Daoy (cell line): ENCODE measurements around the gene TTL. TPM values are rescaled to one million over a fixed set of nuclear protein-coding genes. Genes with fewer than 3 reads are reported as not detected.
A peak's percentile ranks its signal among the peaks of the same experiment; 100 is the strongest.
"Not testable (repeated sequence)": the region's sequence is repeated elsewhere in the genome, so short reads cannot be mapped to it uniquely, and the experiment has no call there.

Experiments
- DNase-seq: peaks from one replicate; pipeline ENCODE4 v3.0.0-alpha.2; 2015; ENCODE audit warnings: low read depth
- total RNA-seq: library from RNA; depleted of rRNA; stranded (reverse); fragments of >200 nt; shearing (Covaris generic); gene quantifications from 2 replicates; pipeline ENCODE4 v1.2.3, GENCODE V29; 2014

TTL gene
- total RNA-seq, 1 experiment from 2014 or later: 34.2 TPM

DNA sequence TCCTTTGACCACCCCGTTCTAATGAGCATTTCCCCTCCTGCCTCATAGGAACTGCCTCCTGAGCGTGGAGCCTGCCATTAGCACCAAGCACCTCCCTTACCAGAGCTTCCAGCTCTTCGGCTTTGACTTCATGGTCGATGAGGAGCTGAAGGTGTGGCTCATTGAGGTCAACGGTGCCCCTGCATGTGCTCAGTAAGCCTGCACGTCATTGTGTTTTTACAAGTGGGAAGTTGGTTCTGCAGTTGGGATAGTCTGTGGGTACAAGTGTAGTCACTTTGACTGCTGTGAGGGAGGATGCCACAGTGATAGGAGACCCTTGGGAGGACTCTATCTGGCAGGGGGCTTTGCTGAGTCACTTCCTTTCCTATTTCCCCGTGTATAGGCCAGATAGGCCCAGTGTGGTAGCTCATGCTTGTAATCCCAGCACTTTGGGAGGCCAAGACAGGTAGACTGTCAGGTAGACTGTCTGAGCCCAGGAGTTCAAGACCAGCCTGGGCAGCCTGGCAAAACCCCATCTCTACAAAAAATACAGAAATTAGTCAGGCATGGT, 38.4 kb downstream of the TTL start:
- no peak for DNase-seq

DNA sequence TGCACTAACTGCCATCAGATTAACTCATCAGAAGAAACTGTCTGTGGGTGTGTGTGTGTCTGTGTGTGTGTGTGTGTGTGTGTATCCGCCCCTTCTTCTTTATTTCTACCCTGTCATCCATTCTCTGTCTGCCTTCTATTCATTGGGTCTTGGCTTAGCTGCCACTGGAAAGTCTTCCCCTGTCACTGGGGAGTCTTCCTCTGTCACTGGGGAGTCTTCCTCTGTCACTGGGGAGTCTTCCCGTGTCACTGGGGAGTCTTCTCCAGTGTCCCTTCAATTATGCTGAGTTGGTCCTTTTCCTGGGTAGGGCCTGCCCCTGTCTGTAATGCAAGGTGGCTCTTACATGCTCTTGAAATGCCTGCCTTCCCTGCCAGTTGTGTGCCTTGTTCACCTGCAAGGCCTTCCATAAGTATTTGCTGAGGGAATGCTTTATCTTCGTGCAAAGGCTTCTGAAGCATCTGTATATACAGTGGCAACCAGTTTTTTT, 41.4 kb downstream of the TTL start:
- no peak for DNase-seq

DNA sequence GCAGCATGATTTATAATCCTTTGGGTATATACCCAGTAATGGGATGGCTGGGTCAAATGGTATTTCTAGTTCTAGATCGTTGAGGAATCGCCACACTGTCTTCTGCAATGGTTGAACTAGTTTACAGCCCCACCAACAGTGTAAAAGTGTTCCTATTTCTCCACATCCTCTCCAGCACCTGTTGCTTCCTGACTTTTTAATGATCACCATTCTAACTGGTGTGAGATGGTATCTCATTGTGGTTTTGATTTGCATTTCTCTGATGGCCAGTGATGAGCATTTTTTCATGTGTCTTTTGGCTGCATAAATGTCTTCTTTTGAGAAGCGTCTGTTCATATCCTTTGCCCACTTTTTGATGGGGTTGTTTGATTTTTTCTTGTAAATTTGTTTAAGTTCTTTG, 42.3 kb downstream of the TTL start:
- not testable (repeated sequence) for DNase-seq

DNA sequence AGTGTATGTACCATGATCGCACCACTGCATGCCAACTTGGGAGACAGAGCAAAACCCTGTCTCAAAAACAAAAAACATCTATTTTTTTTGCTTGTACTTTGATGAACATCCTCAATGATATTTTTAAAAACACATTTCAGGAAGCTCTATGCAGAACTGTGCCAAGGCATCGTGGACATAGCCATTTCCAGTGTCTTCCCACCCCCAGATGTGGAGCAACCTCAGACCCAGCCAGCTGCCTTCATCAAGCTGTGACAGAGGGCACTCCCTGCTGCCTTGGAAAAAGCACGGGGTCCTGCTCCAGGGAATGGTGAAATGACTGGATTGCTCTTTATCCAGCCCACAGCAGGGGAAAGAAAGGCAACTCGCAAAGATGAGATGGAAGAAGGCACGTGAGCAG, 46.6 kb downstream of the TTL start:
- DNase-seq: no peak

- DNase-seq: no peak
Measured at GRCh38 chr2:112529757-112530156, 47.8 kb downstream of the TTL start.

DNA sequence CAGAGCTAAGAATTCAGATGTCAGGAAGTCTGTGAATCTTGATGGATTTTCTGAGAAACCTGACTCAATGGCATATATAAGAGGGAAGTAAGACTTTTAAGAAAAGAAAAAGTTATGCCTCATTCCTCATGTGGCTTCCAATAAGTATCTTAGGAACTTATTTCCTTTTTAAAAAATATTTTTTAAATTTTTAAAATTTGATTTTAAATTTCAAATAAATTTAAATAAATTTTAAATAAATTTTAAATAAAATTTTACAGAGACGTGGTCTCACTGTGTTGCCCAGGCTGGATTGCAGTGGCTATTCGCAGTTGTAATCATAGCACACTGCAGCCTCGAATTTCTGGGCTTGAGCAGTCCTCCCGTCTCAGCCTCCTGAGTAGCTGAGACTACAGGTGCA, 48.8 kb downstream of the TTL start:
- no peak for DNase-seq

- DNase-seq: no peak
Measured at GRCh38 chr2:112534826-112535225, 52.9 kb downstream of the TTL start.

DNA sequence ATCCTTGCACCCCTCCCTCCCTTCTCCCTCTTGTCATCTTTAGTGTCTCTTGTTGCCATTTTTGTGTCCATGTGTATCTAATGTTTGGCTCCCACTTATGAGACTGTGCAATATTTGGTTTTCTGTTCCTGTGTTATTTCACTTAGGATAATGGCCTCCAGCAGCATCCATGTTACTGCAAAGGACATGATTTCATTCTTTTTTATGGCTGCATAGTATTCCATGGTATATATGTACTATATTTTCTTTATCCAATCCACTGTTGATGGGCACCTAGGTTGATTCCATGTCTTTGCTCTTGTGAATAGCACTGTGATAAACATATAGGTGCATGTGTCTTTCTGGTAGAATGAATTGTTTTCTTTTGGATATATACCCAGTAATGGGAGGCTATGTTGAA, 54.7 kb downstream of the TTL start:
- DNase-seq: not testable (repeated sequence)

DNA sequence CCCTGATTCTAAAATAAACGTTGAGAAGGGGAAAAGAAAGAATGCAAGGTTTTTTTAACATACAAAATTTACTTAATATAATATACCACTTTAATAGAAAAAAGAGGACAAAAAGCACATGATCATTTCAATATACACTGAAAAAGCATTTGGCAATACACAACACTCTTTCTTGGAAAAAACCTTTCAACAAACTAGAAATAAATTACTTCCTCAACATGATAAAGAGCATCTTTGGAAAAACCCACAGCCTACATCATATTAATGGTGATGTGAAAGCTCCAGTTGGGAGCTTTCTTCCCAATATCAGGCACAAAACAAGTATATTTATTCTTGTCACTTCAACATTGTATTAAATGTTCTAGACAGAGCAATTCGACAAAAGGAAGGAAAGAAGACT, 57.4 kb downstream of the TTL start:
- no peak for DNase-seq

DNA sequence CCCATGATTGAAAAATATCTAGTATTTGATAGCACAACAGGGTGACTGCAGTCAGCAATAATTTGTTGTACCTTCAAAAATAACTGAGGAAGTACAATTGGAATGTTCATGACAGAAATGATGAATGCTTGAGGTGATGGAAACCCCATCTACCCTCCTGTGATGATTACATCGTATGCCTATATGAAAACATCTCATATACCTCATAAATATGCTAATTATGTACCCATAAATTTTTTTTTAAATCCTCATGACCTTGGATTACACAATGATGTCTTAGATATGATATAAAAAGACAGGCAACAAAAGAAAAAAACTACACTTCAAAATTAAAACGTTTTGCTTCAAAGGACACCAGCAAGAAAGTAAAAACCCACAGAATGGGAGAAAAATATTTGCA, 59.0 kb downstream of the TTL start:
- DNase-seq: no peak

DNA sequence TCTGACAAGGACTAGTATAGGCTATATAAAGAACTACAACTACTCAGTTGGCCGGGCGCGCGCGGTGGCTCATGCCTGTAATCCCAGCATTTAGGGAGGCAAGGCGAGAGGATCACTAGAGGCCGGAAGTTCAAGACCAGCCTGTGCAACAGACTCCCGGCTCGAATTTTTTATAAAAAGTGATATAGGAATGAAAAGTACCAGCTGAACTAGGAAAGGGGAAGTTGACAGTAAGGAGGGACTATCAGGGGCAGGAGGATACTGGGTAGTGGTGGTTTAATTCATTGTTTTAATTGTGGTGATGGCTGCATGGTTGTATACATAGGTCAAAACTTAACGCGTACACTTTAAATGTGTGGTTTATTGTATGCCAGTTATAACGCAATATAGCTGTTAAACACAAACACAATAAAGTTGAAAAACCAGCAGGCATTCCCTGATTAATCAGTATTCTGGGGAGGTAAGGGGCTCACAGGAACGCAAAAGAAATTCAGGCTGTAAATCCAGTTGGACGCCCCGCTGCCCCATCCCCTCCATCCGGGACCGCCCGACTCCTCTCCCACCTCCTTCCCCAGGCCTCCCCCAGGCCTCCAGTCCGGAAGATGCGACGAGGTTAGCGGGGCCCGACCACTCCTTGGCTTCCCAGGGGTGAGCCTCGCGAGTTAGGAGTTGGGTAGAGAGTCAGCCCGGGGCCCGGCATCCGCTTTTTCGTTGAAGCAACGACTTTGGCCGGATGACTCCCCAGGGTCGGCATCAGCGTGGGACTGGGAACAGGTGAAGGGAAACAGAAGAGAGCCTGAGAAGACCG, 59.6 kb downstream of the TTL start:
- DNase-seq: peak; percentile 76

DNA sequence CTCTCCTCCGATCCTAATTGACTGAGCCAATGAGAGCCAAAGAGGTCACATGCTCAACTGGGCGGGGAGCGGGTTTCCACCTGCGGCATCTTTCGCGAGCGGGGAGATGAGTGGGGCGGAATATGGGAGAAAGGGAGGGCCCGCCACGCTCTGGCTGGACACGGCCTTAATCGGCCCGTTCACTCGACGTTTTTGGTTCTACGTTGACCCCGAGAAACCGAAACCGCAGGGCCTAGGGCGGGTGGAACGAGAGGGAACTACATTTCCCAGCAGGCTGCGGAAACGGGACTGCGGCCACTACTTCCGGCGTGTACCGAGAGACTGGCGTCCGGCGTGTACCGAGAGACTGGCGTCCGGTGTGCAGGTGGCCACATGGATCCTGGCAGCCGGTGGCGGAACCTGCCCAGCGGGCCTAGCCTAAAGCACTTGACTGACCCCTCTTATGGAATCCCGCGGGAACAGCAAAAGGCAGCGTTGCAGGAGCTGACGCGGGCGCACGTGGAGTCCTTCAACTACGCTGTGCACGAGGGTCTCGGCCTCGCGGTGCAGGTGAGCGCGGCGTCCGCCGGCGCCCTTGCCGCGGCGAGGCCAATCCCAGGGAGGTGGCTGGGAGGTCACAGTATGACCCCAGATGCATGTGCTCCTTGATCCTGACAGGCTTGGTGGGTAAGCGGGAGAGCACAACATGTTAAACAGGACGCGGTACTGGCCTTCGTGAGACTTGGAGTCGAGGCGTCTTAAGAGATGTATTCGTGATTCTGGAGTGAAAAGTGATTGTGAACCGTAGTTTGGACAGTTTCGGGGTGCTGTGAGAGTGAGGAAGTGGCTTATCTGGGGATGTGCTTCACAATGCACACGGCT, 60.4 kb downstream of the TTL start, which contains the start of gene POLR1B:
POLR1B (plus strand) TSS at position 343 of the 861 bp plus-strand sequence; CDS start at position 373, 30 bp downstream.
- peak; percentile 90 for DNase-seq

GRCh38 chr2:112542984-112543661, 61.2 kb downstream of the TTL start:
- DNase-seq: peak; percentile 21

DNA sequence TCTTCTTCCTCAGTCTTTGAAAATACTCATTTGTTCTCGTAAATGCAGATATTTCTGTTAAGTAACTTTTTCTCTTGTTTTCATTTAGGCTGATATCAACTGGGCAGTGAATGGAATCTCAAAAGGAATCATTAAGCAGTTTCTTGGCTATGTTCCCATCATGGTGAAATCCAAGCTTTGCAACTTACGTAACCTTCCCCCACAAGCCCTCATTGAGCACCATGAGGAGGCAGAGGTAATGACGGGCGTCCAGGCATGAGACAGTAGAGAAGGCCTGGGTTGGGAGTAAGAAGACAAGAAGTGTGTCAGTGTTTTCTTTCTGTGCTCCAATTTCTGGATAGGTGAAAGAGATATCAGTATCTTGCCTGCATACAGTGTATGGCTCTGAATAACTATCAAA, 65.4 kb downstream of the TTL start:
- DNase-seq: no peak

- DNase-seq: no peak
Measured at GRCh38 chr2:112548980-112549379, 67.0 kb downstream of the TTL start.

DNA sequence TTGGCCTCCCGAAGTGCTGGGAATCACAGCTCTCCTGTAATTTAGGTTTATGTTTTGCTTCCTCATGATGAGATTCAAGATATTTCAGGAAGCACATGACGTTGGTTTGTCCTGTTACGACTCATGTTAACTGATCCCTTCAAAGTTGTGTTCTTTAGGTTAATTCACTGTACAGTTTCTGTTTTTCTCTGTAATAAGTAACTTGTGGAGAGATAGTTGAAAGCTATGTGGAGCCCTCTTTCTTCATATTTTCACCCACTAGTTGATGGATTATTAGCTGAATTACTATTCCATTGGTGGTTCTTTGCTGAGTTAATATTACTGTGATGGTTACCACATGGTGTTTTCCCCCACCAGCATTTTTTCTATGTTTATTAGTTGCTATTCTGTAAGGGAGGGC, 84.1 kb downstream of the TTL start:
- DNase-seq: no peak

DNA sequence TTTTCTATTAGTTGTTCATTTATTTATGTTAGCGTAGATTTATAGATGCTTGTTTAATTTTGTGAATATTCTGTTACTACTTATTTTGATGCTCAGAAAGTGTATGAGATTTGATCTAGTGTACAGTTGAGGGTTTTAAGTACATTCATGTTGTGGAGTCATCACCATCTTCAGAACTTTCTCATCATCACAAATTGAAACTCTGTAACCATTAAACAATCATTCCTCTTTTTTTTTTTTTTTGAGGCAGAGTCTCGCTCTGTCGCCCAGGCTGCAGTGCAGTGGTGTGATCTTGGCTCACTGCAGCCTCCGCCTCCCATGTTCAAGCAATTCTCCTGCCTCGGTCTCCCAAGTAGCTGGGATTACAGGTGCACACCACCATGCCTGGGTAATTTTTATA, 84.6 kb downstream of the TTL start:
- not testable (repeated sequence) for DNase-seq

DNA sequence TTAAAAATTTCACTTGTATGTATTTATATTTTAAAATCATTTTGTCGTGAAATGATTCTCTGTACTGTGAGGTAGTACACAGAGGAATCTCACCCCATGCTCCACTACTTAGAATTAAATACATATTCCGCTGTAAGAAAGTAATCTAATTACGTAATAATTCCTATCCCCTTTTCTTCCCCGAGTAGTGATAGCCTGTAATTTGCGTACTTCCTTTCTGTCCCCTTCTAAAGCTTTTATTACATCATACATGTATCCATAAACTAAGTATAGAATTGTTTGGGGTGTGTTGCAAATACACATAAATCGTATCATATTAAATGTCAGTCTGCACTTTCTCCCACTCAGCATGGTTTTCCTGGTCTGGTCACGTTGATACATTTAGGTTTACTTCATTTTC, 90.0 kb downstream of the TTL start:
- no peak for DNase-seq

- DNase-seq: no peak
Measured at GRCh38 chr2:112577756-112578155, 95.8 kb downstream of the TTL start.

DNA sequence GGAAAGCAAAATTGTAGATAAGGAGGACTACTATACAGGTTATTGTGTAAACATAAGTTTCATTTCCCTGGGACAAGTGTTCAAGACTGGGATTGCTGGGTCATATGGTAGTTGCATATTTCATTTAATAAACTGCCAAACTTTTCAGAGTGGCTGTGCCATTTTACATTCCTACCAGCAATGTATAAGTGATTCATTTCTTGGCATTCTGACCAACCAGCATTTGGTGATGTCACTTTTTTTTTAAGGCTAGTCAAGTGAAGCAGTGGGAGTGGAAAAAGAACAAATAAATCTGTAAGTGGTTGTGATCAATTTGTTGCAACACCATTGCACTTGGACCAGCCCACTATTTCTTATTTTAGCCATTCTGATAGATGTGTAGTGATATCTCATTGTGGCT, 97.3 kb downstream of the TTL start:
- DNase-seq: peak; percentile 72

GRCh38 chr2:112580084-112580483, 98.1 kb downstream of the TTL start:
- no peak for DNase-seq

DNA sequence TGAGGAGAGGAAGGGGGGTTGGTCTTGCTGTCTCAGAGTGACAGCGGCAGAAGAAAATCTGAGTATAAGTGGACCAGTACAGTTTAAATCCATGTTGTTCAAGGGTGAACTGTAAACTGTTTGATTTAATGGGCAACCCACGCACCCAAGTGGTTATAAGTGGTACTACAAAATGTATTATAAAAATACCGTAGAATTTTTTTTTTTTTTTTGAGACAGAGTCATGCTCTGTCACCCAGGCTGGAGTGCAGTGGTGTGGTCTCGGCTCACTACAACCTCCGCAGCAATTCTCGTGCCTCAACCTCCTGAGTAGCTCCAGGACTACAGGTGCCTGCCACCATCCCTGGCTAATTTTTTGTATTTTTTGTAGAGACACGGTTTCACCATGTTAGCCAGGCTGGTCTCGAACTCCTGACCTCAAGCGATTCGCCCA, 100.4 kb downstream of the TTL start:
- DNase-seq: peak; percentile 47
